ENCODE data around the gene PODNL1. TPM values are rescaled to one million over a fixed set of nuclear protein-coding genes. Genes with fewer than 3 reads are reported as not detected.
"Not testable (repeated sequence)": the region's sequence is repeated elsewhere in the genome, so short reads cannot be mapped to it uniquely, and the experiment has no call there.

Gene PODNL1
- total and polyA plus RNA-seq, 3 experiments from 2014 or later = 0.24 TPM; not detected in 2

GRCh38 chr19:13972368-13973155 lies 34.3 kb upstream of the PODNL1 start:
- CTCF ChIA-PET = no interaction called here
- Histone ChIP-seq H3K4me3 (ENCODE audit: low read length) (no peak overlapping the region), H3K27ac (ENCODE audit: low read depth, low read length) (no peak overlapping the region), H3K9me3 (ENCODE audit: low read length) (no peaks in the 10 kb centered on the region), H3K27me3 (ENCODE audit: insufficient read depth, low read length, poor library complexity, severe bottlenecking) (no peaks in the 10 kb centered on the region), H3K4me1 (ENCODE audit: insufficient read depth, low read length) (peaks cover 10% of the 10 kb centered on the region), H3K36me3 (ENCODE audit: insufficient read depth, low read length) (peaks cover 6% of the 10 kb centered on the region)
- POLR2A ChIA-PET = interaction anchor here (0.6 kb wide), 1 partner anchor 15 kb away, joined by 3 read pairs; no protein-coding TSS in a partner anchor
- H3K4me3 Mint-ChIP-seq = no peak overlapping the region
- H3K27ac Mint-ChIP-seq = peak overlapping the region in 2 of 8 donors; percentile 23 to 60
- H3K36me3 Mint-ChIP-seq = peaks cover 0 to 59% (median 8%) of the 10 kb centered on the region in 3 donors
- no peak for DNase-seq
- no peaks in the 10 kb centered on the region for H3K27me3 Mint-ChIP-seq
- H3K9me3 Mint-ChIP-seq = no peaks in the 10 kb centered on the region
- H3K4me1 Mint-ChIP-seq = peaks cover 8 to 15% (median 14%) of the 10 kb centered on the region in 3 donors

DNA sequence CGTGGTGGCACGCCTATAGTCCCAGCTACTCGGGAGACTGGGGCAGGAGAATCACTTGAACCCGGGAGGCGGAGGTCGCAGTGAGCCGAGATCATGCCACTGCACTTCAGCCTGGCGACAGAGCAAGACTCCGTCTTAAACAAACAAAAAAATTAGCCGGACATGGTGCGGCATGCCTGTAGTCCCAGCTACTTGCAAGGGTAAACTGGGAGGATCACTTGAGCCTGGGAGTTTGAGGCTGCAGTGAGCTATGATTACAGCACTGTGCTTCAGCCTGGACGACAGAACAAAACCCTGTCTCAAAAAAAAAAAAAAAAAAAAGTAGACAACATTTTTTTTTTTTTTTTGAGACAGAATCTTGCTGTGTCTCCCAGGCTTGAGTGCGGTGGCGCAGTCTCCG lies 33.7 kb upstream of the PODNL1 start:
- CTCF ChIA-PET; H3K9me3 Mint-ChIP-seq; H3K27ac Mint-ChIP-seq; H3K4me3 ChIP-seq (ENCODE audit: low read length); H3K4me3 Mint-ChIP-seq; H3K27ac ChIP-seq (ENCODE audit: low read depth, low read length); H3K27me3 ChIP-seq (ENCODE audit: insufficient read depth, low read length, poor library complexity, severe bottlenecking); DNase-seq; H3K9me3 ChIP-seq (ENCODE audit: low read length); H3K27me3 Mint-ChIP-seq; H3K36me3 ChIP-seq (ENCODE audit: insufficient read depth, low read length): not testable (repeated sequence)
- POLR2A ChIA-PET = interaction anchor here (0.6 kb wide), 1 partner anchor 16 kb away, joined by 3 read pairs; no protein-coding TSS in a partner anchor
- Mint-ChIP-seq H3K36me3 (peaks cover 0 to 66% (median 8%) of the 10 kb centered on the region in 3 donors), H3K4me1 (peaks cover 8 to 15% (median 14%) of the 10 kb centered on the region in 3 donors)
- H3K4me1 ChIP-seq (ENCODE audit: insufficient read depth, low read length) = peaks cover 10% of the 10 kb centered on the region

DNA sequence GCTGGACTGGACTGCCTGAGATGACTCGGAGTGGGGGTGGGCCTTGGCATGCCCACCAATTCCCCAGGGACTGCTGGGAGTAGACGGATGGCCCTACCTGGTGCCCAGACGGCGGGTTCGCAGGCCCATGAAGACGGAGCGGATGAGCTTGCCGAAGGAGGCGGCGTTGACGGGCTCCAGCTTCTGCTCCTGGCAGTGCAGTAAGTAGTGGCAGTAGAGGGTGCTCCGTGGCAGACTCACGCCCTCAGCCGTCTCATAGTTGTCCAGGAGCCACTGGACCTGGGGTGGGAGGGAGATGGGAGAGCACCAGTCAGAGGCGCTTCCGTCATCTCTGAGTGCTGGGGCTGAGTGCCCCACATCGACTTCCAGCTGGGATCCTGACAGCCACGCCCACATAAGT lies 31.7 kb upstream of the PODNL1 start:
- Histone ChIP-seq H3K4me1 (ENCODE audit: insufficient read depth, low read length) (peaks cover 10% of the 10 kb centered on the region), H3K36me3 (ENCODE audit: insufficient read depth, low read length) (peaks cover 14% of the 10 kb centered on the region), H3K27ac (ENCODE audit: low read depth, low read length) (no peak overlapping the region), H3K4me3 (ENCODE audit: low read length) (no peak overlapping the region), H3K9me3 (ENCODE audit: low read length) (no peaks in the 10 kb centered on the region), H3K27me3 (ENCODE audit: insufficient read depth, low read length, poor library complexity, severe bottlenecking) (no peaks in the 10 kb centered on the region)
- no peak overlapping the region for H3K4me3 Mint-ChIP-seq
- DNase-seq = no peak
- POLR2A ChIA-PET = interaction anchor here (0.6 kb wide), 1 partner anchor 72 kb away, joined by 3 read pairs; no protein-coding TSS in a partner anchor
- H3K36me3 Mint-ChIP-seq = peaks cover 0 to 68% (median 4%) of the 10 kb centered on the region in 3 donors
- H3K9me3 Mint-ChIP-seq = no peaks in the 10 kb centered on the region
- H3K4me1 Mint-ChIP-seq = peaks cover 6 to 9% (median 9%) of the 10 kb centered on the region in 3 donors
- H3K27ac Mint-ChIP-seq = peak overlapping the region in 2 of 8 donors; percentile 12 to 77
- H3K27me3 Mint-ChIP-seq = no peaks in the 10 kb centered on the region
- CTCF ChIA-PET = no interaction called here

- no peak overlapping the region for H3K4me3 Mint-ChIP-seq
- no peak overlapping the region for H3K4me3 ChIP-seq (ENCODE audit: low read length)
- H3K4me1 Mint-ChIP-seq = peaks cover 2 to 3% (median 2%) of the 10 kb centered on the region in 3 donors
- H3K9me3 Mint-ChIP-seq = no peaks in the 10 kb centered on the region
- peak overlapping the region in 2 of 8 donors; percentile 23 to 71 for H3K27ac Mint-ChIP-seq
- H3K9me3 ChIP-seq (ENCODE audit: low read length) = no peaks in the 10 kb centered on the region
- peaks cover 17% of the 10 kb centered on the region for H3K36me3 ChIP-seq (ENCODE audit: insufficient read depth, low read length)
- peaks cover 0 to 70% (median 4%) of the 10 kb centered on the region in 3 donors for H3K36me3 Mint-ChIP-seq
- ChIA-PET CTCF (interaction anchor here (1.4 kb wide), 1 partner anchor 80 kb away, joined by 3 read pairs; no protein-coding TSS in a partner anchor), POLR2A (no interaction called here)
- no peaks in the 10 kb centered on the region for H3K27me3 Mint-ChIP-seq
- no peaks in the 10 kb centered on the region for H3K27me3 ChIP-seq (ENCODE audit: insufficient read depth, low read length, poor library complexity, severe bottlenecking)
- DNase-seq = no peak
- no peak overlapping the region for H3K27ac ChIP-seq (ENCODE audit: low read depth, low read length)
- peaks cover 4% of the 10 kb centered on the region for H3K4me1 ChIP-seq (ENCODE audit: insufficient read depth, low read length)
Measured at GRCh38 chr19:13968999-13969398, 30.8 kb upstream of the PODNL1 start.

GRCh38 chr19:13968383-13968935 lies 30.2 kb upstream of the PODNL1 start:
- Histone ChIP-seq H3K36me3 (ENCODE audit: insufficient read depth, low read length) (peaks cover 17% of the 10 kb centered on the region), H3K27ac (ENCODE audit: low read depth, low read length) (no peak overlapping the region), H3K4me1 (ENCODE audit: insufficient read depth, low read length) (no peaks in the 10 kb centered on the region), H3K9me3 (ENCODE audit: low read length) (no peaks in the 10 kb centered on the region), H3K4me3 (ENCODE audit: low read length) (no peak overlapping the region), H3K27me3 (ENCODE audit: insufficient read depth, low read length, poor library complexity, severe bottlenecking) (no peaks in the 10 kb centered on the region)
- Mint-ChIP-seq H3K27me3 (no peaks in the 10 kb centered on the region), H3K9me3 (no peaks in the 10 kb centered on the region), H3K27ac (no peak overlapping the region), H3K4me1 (no peaks in the 10 kb centered on the region), H3K36me3 (peaks cover 0 to 69% (median 4%) of the 10 kb centered on the region in 3 donors), H3K4me3 (no peak overlapping the region)
- no peak for DNase-seq
- CTCF ChIA-PET = interaction anchor here (1.4 kb wide), 1 partner anchor 80 kb away, joined by 3 read pairs; no protein-coding TSS in a partner anchor
- POLR2A ChIA-PET = no interaction called here

- H3K4me3 Mint-ChIP-seq; POLR2A ChIA-PET; H3K4me3 ChIP-seq (ENCODE audit: low read length); H3K27me3 ChIP-seq (ENCODE audit: insufficient read depth, low read length, poor library complexity, severe bottlenecking); CTCF ChIA-PET; H3K4me1 ChIP-seq (ENCODE audit: insufficient read depth, low read length); H3K9me3 ChIP-seq (ENCODE audit: low read length); H3K27ac ChIP-seq (ENCODE audit: low read depth, low read length); DNase-seq; H3K27me3 Mint-ChIP-seq; H3K4me1 Mint-ChIP-seq; H3K9me3 Mint-ChIP-seq: not testable (repeated sequence)
- Mint-ChIP-seq H3K36me3 (peaks cover 0 to 59% (median 4%) of the 10 kb centered on the region in 3 donors), H3K27ac (peak overlapping the region in 1 of 8 donors; percentile 46)
- peaks cover 14% of the 10 kb centered on the region for H3K36me3 ChIP-seq (ENCODE audit: insufficient read depth, low read length)
Measured at GRCh38 chr19:13967206-13967605, 29.0 kb upstream of the PODNL1 start.

- Histone ChIP-seq H3K27ac (ENCODE audit: low read depth, low read length) (no peak overlapping the region), H3K27me3 (ENCODE audit: insufficient read depth, low read length, poor library complexity, severe bottlenecking) (no peaks in the 10 kb centered on the region), H3K36me3 (ENCODE audit: insufficient read depth, low read length) (peaks cover 14% of the 10 kb centered on the region), H3K9me3 (ENCODE audit: low read length) (no peaks in the 10 kb centered on the region), H3K4me1 (ENCODE audit: insufficient read depth, low read length) (no peaks in the 10 kb centered on the region), H3K4me3 (ENCODE audit: low read length) (no peak overlapping the region)
- H3K27me3 Mint-ChIP-seq = no peaks in the 10 kb centered on the region
- no peaks in the 10 kb centered on the region for H3K4me1 Mint-ChIP-seq
- POLR2A ChIA-PET = no interaction called here
- CTCF ChIA-PET = no interaction called here
- H3K27ac Mint-ChIP-seq = peak overlapping the region in 1 of 8 donors; percentile 46
- H3K4me3 Mint-ChIP-seq = no peak overlapping the region
- peaks cover 0 to 59% (median 4%) of the 10 kb centered on the region in 3 donors for H3K36me3 Mint-ChIP-seq
- no peaks in the 10 kb centered on the region for H3K9me3 Mint-ChIP-seq
- DNase-seq = no peak
Measured at GRCh38 chr19:13966684-13967128, 28.5 kb upstream of the PODNL1 start.

Measured in CD8-positive, alpha-beta memory T cell (primary cell).